ENCODE results near the gene AK9.

Gene AK9

DNA sequence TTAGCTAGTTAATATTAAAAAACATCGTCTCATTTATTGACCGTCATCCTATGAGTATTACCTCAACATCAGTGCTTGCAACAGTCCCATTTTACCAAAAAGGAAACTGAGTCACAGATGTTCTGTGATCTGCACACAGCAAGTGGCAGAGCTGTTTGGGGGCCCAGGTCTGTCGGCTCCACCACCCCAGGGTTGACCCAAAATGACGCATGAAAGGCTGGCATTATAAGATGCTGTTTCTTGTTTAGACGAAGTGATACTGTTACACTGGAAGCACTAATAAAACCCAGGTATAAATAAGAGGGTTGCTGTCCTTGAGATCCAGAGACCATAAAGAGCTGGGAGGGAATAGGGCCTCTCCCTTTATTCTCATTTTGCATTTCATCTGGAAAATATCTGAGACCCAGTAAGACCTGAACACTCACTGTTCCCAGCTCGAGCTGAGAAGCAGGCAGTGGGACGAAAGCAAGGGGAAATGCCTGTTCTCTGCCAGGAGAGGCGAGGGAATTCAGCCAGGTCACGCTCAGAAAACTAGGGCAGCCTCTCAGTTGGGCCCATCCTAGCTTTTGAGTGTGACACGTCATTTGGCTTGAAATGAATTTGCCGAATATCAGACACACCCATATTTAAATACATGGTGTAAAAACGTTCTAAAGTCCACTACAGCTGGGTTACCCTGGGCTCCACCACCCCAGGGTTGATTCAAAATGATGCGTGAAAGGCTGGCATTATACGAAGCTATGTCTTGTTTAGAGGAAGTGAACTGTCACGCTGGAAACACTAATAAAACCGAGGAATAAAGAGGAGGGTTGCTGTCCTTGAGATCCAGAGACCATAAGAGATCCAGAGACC lies 234.1 kb downstream of the AK9 start:
- no peak for DNase-seq (ENCODE audit: low read depth)

DNA sequence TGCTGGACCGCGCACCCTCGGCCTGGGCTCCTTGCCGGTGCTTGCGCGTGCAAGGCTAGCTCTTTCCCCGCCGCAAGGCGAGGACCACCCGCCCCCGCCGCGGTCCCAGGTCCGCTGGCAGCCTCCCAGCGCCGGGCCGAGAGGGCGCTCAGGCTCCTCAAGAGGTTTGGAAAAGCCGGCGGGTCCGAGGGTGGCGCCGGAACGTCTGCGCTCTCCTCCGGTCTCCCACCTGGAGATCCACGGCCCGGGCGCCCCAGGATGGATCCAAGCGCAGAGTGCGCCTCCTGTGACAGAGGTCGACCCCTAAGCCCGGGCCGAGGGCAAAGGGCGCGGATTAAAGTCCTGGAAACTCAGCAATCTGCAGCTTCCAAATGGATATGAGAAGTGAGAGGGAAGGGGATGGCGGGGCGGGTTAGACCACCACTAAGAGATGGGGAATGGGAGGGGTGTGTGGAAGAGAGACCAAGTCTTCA lies 234.9 kb downstream of the AK9 start:
- no peak for DNase-seq (ENCODE audit: low read depth)

DNA sequence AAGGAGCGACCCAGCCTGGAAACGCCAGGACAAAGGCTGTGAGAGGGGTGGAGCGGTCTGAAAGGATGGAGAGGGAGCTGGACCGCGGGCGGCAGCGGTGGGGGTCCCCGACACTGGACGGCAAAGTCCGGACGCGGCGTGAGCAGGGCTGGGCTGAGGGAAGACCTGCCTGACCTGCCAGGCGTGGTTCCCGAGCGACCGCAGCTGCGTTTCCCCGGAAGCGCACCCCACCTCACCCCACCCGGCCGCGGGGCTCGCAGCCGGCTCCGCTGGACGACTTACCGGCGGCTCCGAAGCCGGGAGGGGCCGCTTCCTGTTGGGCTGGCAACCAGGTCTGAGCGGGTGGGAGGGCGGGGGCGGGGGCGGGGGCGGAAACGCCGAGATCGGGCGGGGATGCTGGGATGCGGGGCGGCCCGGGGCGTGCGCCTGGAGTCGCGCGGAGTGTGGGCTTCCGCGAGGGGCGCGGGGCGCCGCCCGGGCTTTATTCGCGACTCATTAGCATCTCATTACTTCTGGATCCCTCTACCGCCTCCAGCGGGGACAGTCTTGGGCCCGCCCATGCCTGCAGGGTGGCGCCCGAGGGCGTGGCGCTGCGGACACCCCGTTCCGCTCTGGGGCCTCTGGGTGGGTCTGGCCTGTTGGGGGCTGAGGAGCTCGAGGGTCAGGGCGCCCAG lies 235.4 kb downstream of the AK9 start, which contains the start of gene MICAL1:
Gene MICAL1, minus strand, starts transcription at position 336 of the 674 bp plus-strand sequence. CDS start 1,576 bp downstream, outside the sequence.
- peak; percentile 31 for DNase-seq (ENCODE audit: low read depth)

DNA sequence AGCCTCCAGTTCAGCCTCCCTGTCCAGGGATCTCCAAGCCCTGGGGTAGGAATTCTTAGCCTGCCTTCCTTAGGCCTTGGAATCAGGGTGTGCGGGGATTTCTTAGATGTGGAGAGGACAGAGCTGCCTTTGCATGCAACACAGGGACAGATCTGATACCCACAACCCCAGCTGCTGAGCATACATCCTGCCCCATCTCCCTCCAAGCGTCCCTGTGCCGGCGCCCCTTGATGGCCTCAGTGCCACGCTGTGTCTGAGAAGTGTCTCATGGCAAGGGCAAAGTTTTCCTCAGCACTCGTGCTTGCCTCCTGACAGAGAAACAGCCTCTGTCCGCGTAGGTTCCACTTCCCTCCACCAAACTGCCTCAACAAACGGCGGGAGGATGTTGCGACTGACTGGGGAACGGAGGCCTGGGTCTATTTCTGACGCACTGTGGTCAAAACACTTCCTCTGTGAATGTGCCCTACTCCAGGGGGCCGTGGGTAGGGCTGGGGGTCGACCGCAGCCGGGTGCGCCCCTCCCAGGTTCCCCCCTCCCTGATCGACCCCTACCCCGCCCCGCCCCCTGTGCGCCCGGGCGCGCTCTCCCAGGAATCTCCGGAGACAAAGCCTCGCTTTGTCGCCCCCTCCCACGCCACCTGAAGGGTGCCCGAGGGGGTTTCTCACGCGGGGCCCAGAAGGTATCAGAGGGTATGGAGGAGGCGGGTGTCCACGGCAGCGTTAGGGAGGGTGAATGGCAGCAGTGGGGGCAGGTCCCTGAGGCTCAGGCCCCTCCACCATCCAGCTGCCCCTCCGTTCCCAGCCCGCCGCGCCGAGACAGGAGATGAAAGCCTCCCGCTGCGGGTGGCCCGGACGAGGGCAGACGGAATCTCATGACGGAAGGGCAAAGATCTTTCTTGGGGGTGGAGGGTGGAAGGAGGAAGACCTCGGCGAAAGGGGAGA lies 236.2 kb downstream of the AK9 start:
- DNase-seq (ENCODE audit: low read depth): no peak

DNA sequence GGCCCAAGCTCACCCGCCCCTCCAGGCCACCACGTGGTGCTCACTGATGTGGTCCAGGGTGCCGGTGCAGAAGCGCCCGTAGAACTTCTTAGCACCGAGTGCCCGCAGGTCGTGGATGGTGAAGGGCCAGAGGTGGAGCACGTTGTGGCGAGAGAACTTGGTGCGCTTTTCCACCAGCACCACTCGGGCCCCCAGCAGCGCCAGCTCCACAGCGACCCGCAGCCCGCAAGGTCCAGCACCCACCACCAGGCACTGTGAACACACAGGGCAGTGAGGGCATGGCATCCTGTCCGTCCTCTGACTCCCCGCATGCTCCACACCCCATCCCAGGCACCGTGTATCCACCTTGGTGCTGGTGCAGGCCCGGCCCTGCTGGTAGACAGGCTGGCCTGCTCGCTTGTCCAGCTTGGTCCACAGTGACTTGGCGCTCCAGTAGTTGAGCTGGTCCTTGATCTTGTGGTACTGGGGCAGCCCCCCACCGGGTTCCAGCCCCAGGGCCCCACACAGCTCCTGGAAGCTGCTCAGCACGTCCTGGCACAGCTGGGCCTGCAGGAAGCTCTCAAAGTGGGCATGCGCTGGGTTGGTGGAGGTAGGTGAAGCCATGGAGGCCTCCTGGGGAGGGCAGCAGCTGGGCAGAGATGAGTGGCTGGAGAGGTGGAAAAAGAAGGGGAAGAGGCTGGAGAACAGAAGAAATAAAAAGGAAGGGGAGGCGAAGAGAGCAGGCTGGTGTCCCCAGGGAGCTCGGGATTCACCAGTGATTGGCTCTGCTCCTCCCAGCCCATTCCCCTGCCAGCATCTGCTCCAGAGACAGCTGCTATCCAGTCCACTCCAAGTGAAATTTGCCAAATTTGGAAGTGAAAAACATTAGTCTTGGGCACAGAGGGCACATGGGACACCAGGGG lies 237.2 kb downstream of the AK9 start:
- DNase-seq (ENCODE audit: low read depth): no peak

DNA sequence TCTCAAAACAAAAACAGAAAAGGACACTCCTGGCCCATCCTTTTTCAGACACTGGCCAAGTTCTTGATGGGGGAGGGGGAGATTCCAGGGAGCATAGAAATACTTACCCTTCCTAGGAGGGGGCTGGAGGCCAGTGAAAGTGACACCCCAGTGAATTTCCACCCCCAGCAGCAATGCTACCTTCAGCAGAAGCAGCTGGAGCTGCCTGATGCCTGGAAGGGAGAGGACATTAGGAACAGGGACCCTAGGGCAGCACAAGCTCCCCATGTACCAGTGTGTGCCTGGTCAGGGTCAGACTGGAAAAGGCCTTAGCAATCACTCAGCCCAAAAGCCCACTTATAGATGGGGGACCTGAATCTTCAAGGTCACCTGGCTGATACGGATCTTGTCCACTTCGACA lies 237.8 kb downstream of the AK9 start:
- no peak for DNase-seq (ENCODE audit: low read depth)

DNA sequence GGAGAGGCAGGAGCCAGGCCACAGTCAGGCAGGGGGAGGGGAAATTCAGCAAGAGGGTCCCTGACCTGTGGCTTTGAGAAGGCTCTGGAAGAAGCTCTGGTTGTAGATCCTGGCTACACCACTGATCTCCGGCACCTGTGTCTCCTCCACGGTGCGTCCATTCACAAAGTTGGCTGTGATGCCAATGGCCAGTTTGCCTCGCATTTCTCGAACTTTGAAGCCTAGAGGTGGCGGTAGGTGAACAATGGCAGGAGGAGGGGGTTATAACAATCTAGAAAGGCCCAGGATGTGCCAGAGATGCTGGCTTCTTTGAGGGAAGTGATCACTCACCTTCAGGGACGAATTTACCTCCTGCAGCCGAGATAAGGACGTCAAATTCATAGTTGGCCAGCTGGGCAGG lies 238.8 kb downstream of the AK9 start:
- no peak for DNase-seq (ENCODE audit: low read depth)

DNA sequence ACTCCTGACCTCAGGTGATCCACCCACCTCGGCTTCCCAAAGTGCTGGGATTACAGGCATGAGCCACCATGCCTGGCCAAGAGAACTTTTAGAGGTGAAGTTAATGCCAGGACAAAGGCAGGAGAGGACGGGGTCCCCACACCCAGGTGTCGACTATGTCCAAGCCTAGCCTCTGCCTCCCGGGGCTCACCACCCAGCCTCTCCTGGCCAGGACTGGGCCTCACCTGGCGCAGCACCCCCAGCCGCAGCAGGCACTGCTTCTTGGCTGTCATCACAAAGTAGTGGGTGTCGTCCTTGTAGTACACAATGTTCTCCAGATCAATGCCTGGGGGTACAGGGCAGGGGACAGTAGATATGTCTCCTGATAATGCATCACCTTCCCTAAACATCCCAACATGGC lies 239.6 kb downstream of the AK9 start:
- no peak for DNase-seq (ENCODE audit: low read depth)

DNA sequence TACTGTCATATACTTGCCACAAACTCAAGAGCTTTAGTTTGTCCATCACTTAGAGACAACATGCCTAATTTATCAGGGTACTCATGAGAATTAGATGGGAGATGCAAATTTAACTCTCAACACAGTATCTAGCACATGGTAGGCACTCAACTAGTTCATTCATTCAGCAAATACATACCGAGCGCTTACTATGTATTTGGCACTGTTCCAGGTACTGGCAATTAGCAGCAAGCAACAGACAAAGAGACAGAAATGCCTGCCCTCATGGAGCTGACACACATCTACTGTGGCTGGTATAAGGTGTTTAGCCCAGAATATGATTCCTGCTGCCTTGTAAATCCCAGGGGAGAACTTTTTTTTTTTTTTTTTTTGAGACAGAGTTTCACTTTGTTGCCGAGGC lies 240.2 kb downstream of the AK9 start:
- DNase-seq (ENCODE audit: low read depth): no peak

DNA sequence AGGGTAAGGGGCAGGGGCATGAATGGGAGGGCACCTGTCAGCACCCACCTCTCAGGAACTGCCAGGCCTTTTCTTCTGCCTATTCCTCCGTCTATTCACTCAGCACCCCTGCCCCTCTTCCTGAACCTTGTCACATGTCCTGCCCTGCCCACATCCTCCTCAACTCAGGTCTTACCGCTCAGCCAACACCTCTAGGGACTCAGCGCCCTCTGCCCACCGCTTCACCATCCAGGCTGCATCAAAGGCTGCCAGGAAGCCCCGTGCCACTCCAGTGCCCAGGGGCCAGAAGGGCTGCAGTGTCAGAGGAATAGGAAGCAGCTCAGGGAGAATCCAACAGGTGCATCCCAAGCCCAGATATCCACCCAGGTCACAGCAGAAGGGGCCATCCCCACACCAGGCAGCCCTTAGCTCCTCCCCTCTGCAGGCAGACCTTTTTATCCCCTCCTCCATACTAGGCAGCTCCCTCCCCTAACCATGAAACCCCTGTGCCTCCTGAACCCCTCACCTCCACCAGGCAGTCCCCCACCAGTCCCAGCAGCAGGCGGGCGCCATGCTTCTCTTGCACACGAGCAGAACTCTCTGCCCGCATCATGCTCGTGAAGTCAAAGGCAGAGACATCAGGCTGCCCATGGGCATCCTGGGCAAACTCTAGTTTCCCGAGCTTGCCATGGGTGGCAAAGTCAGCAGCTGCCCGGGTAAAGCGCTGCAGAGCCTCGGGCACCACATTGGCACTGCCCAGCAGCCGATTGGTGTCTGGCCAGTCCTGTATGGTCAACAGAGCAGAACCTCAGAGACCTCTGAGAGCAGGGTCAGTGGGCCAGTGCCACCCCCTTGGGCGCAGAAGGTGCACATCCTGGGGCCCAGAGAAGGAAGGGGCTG lies 241.0 kb downstream of the AK9 start:
- DNase-seq (ENCODE audit: low read depth): no peak

DNA sequence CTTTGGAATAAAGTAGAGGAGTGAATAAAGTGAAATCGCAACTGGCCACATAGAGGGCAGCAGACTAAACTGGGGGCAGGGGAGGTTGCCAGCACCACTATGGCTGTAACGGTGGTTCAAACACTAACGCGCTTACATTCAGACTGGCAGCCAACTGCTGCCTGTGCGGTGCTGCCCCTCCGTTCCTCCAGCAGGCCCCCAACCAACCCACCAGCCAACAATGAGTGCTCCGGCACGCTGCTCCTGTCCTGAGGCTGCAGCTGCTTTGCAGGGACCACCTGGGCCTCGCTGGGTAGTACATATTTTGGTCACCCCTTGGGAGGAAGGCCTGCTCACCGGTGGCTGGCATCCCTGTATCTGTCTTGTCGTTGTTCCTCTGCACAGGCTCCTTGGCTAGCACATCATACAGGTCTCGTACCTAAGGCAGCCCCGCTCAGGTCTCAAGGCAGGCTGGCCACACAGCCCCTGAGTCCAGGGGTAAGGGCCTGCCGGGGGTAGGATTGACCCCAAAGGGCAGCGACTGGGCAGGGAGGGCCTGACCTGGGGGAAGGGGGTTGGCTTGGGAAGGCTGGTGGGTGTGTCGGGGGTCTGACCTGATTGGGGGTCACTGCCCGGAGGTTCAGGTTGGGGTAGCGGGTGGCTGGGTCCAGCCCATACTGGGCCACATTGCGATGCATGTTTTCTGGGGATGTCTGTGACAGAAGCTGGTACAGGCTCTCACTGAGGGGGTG lies 241.8 kb downstream of the AK9 start:
- no peak for DNase-seq (ENCODE audit: low read depth)

DNA sequence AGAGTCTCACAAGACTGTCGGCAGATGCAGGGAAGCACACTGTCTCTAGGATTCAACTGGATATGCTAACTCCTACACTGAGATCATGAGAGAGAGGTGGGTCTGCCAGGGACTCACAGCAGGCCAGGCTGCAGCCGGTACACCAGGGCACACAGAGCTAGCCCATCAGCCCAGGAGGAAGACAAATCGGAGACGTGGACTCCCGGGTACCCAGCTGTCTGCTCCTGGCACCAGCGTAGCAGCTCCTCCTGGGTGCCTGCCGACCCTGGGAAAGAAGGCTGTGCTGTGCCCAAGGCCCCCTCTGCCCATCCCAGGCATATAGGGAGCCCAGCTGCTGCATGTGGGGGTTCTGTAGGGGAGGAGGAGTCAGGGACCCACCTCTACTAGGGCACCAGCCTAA lies 242.4 kb downstream of the AK9 start:
- DNase-seq (ENCODE audit: low read depth): no peak

DNA sequence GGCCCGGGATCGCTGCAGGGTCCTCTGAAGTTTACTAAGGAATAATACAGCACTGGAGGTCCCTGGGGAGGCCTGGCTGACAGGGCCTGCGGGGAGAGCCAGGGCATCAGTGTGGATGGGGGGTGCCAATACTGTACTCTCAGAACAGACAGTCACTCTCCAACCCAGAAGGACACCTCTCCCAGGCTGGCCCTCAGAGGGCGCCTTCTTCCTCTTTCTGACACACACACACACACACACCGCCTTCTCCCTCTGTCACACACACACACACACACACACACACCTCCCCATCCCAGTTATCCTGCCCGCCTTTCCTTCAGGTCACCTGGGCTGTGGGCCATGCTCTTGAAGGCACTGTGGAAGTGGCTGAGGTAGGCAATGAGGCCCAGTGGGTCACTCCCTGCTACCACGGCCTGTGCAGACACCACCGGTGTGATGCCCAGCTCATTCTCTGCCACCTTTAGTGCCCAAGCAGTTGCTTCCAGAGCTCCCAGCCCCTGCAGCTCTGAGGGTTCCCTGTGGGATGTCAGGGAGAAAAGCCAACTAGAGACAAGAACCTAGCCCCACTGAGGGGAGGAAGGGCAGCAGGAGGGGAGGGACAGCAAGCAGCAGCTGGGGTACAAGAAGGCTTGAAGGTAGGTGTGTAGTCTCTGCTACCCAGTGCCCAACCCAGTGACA lies 243.0 kb downstream of the AK9 start:
- DNase-seq (ENCODE audit: low read depth): no peak

DNA sequence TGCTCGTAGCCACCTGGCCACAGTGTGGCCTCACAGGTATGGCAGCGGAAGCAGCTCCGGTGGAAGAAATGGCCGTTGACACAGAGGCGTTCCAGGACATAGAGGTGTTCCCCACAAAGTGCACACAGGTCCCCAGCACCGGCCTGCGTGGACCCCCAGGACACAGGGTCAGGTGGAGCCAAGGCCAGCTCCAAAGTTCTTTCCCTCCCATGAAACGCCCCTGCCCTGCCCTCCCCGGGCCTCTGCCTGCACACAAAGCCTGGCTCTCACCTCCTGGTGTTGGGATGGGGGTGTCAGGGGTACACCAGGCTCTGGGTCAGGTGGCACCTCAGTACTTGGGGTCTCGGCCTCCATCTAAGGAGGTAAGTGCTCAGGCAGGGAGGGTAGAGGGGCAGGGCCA lies 243.9 kb downstream of the AK9 start:
- DNase-seq (ENCODE audit: low read depth): no peak

DNA sequence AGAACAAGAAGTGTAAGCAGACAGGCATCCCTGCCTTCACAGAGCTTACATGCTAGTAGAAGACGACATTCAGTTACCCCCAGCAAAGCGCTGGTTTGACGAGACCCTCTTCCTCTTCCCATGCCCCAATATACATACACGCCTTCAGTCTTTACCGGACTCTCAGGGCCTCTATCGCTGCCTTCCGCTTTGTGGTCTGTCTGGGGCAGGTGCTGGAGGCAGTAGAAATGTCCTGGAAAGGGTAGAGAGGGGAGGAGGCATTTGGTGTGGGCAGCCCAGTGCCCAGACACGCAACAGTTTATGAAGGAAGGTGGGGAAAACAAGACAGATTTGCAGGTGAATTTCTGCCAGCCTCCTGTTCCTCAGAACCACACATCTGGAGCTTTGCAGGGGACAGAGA lies 244.5 kb downstream of the AK9 start:
- no peak for DNase-seq (ENCODE audit: low read depth)

DNA sequence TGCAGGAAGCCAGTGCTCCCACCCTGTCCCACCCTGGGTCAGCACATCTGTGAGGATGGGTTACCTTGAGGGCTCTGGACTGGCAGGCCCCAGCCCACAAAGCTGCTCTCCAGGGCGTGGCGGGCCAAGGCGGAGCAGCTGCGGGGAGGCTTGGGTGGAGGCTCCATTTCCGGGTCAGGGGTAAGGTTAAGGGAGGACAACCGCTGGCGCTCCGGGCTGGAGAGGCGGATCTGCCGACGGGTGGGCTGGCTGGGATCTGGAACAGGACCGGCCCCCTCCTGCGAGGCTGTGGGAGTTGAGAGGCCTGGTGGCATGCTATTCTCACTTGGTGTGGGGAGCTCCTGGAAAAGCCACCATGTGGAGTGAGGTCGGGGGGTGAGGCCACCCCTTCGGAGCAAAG lies 244.9 kb downstream of the AK9 start:
- DNase-seq (ENCODE audit: low read depth): no peak

DNA sequence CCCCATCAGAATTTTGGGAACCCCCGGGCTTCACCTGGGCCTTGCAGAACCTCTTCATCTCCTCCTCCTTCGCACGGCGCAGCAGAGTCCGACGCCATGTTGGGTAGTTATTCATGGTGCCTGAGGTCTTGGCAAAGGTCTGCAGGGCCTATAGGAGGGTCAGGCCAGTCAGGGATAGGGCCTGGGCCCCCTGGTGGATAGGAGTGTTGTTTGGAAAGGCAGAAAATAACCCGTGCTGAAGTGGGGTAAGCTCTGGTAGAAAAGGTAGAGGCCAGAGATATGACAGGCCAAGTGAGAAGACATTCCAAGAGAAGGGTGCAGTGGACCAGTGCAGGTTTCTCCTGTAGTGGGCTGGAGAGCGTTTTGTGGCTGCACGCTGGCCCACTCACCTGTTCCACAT lies 245.6 kb downstream of the AK9 start:
- no peak for DNase-seq (ENCODE audit: low read depth)

DNA sequence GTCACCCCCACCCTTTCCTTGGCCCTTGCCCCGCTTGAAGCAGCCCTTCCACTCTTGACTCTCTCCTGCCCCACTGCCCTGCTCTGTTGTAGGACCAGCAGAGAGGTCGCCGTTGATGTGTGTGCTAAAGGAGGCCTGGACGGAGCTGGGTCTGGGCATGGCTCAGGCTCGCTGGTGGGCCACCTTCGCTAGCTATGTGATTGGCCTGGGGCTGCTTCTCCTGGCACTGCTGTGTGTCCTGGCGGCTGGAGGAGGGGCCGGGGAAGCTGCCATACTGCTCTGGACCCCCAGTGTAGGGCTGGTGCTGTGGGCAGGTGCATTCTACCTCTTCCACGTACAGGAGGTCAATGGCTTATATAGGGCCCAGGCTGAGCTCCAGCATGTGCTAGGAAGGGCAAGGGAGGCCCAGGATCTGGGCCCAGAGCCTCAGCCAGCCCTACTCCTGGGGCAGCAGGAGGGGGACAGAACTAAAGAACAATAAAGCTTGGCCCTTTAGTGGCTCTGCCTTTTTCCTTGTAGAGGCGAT lies 247.5 kb downstream of the AK9 start:
- no peak for DNase-seq (ENCODE audit: low read depth)

Data from stimulated activated CD8-positive, alpha-beta memory T cell treated with anti-CD3 and anti-CD28 coated beads, Interleukin-15, amount 100 ng/mL, for 24 hours (primary cell).